Uterus (tissue), 4 donors: ENCODE data around the gene ASPG. TPM values are rescaled to one million over a fixed set of nuclear protein-coding genes. Genes with fewer than 3 reads are reported as not detected.

Experiments
- DNase-seq, 2 donors: peaks; one replicate each; pipeline ENCODE4 v3.0.0-alpha.2; 2019 to 2020
- H3K27ac ChIP-seq, 2 donors: fragments of 200-600 bp; sonication (generic); 1 replicate in 1 of 2; 2 replicates in 1 of 2; pipeline ENCODE4 v1.5.1; 2016 to 2018
- H3K27me3 ChIP-seq, 2 donors: fragments of 200-600 bp; sonication (generic); one replicate each; pipeline ENCODE4 v1.5.1; 2018 to 2019; ENCODE audit warnings: control low read depth in 1 of 2
- H3K36me3 ChIP-seq, 2 donors: fragments of 200-600 bp; sonication (generic); one replicate each; pipeline ENCODE4 v1.5.1; 2019; ENCODE audit warnings: control low read depth in 1 of 2
- H3K4me1 ChIP-seq, 2 donors: fragments of 200-600 bp; sonication (generic); one replicate each; pipeline ENCODE4 v1.5.1; 2018 to 2019; ENCODE audit warnings: control low read depth in 1 of 2
- H3K4me3 ChIP-seq, 2 donors: fragments of 200-600 bp; sonication (generic); 1 replicate in 1 of 2; 2 replicates in 1 of 2; pipeline ENCODE4 v1.5.1; 2018 to 2019; ENCODE audit warnings: mild to moderate bottlenecking in 1 of 2
- H3K9me3 ChIP-seq, 2 donors: fragments of 200-600 bp; sonication (generic); one replicate each; pipeline ENCODE4 v1.5.1; 2019; ENCODE audit warnings: control low read depth in 1 of 2
- CTCF ChIP-seq, 4 experiments: fragments of 200-600 bp in 2 of 4; fragments of 450-650 bp in 2 of 4; sonication (generic) in 2 of 4; IDR thresholded peaks; one replicate each; pipeline ENCODE4 v1.5.1; 2016 to 2019; ENCODE audit warnings: antibody characterized with exemption in 4 of 4, mild to moderate bottlenecking in 2 of 4, moderate library complexity in 1 of 4
- POLR2A ChIP-seq, 2 donors: fragments of 450-650 bp; IDR thresholded peaks; one replicate each; pipeline ENCODE4 v1.6.1; 2016; ENCODE audit warnings: antibody characterized with exemption in 2 of 2, mild to moderate bottlenecking in 1 of 2, moderate library complexity in 1 of 2
- intact Hi-C: fragments of 100-400 bp; cut with DNase I; formaldehyde crosslinking; loops from one replicate; pipeline ENCODE4 v1.15.1; 2023; ENCODE audit warnings: low total_unique reads
- total RNA-seq, 4 donors: library from RNA; depleted of rRNA in 3 of 4; stranded (reverse); fragments of >200 nt in 3 of 4; gene quantifications; one replicate each; pipeline versions ENCODE4 v1.1.0 to v1.2.4, GENCODE V29; 2014 to 2023
- donor health status: DM: yes; HTN: yes; CAD: no.

ASPG gene
- total RNA-seq, 4 donors from 2014 or later, result 0.41 to 16.2 (median 0.51) TPM; not detected in 1

- intact Hi-C loops, result no loop called here
- no peaks in the 10 kb centered on the region for H3K36me3 ChIP-seq
- DNase-seq, result no peak
- no peaks in the 10 kb centered on the region for H3K9me3 ChIP-seq
- no peak overlapping the region for H3K27ac ChIP-seq
- TF ChIP-seq POLR2A (IDR thresholded peaks at IDR 0.05) (no peak), CTCF (IDR thresholded peaks at IDR 0.05) (no peak)
- no peaks in the 10 kb centered on the region for H3K4me1 ChIP-seq
- H3K4me3 ChIP-seq, result no peak overlapping the region
- H3K27me3 ChIP-seq, result no peaks in the 10 kb centered on the region
These were observed 10.8 kb downstream of the ASPG start for GRCh38 chr14:104096318-104096717.

- TF ChIP-seq POLR2A (IDR thresholded peaks at IDR 0.05), result no peak
- H3K9me3 ChIP-seq, result no peaks in the 10 kb centered on the region
- no peak overlapping the region for H3K4me3 ChIP-seq
- no peaks in the 10 kb centered on the region for H3K27me3 ChIP-seq
- no peak for DNase-seq
- intact Hi-C loops, result no loop called here
- no peak overlapping the region for H3K27ac ChIP-seq
- no peaks in the 10 kb centered on the region for H3K4me1 ChIP-seq
- H3K36me3 ChIP-seq, result no peaks in the 10 kb centered on the region
These were observed 11.5 kb downstream of the ASPG start for GRCh38 chr14:104096751-104097700.

GRCh38 chr14:104098272-104099095 is 13.0 kb downstream of the ASPG start:
- TF ChIP-seq POLR2A (IDR thresholded peaks at IDR 0.05) (no peak), CTCF (IDR thresholded peaks at IDR 0.05) (no peak)
- Histone ChIP-seq H3K27ac (no peak overlapping the region), H3K4me3 (no peak overlapping the region), H3K27me3 (no peaks in the 10 kb centered on the region), H3K9me3 (no peaks in the 10 kb centered on the region), H3K36me3 (no peaks in the 10 kb centered on the region), H3K4me1 (no peaks in the 10 kb centered on the region)
- intact Hi-C loops, result no loop called here
- no peak for DNase-seq

- intact Hi-C loops, result no loop called here
- TF ChIP-seq POLR2A (IDR thresholded peaks at IDR 0.05), result no peak
- TF ChIP-seq CTCF (IDR thresholded peaks at IDR 0.05), result no peak
- no peaks in the 10 kb centered on the region for H3K36me3 ChIP-seq
- no peaks in the 10 kb centered on the region for H3K9me3 ChIP-seq
- H3K4me3 ChIP-seq, result no peak overlapping the region
- H3K27me3 ChIP-seq, result no peaks in the 10 kb centered on the region
- H3K27ac ChIP-seq, result no peak overlapping the region
- no peaks in the 10 kb centered on the region for H3K4me1 ChIP-seq
- no peak for DNase-seq
These were observed 13.9 kb downstream of the ASPG start for GRCh38 chr14:104099096-104100041.
